GM12873 (cell line): ENCODE results near the gene KIZ.

Experiments
- CTCF ChIP-seq: IDR thresholded peaks from 2 replicates; pipeline ENCODE4 v1.5.1; 2012; ENCODE audit warnings: low read depth, mild to moderate bottlenecking, moderate library complexity, low read length, control low read depth; ENCODE audit not compliant: insufficient read depth; ENCODE audit errors: missing control alignments

Gene KIZ

GRCh38 chr20:21156266-21156665 lies 30.4 kb downstream of the KIZ start:
- no peak for TF ChIP-seq CTCF

GRCh38 chr20:21157006-21157405 lies 31.1 kb downstream of the KIZ start:
- no peak for TF ChIP-seq CTCF

- TF ChIP-seq CTCF: no peak
Observed at GRCh38 chr20:21159658-21160380, 33.9 kb downstream of the KIZ start.

GRCh38 chr20:21161926-21162325 lies 36.0 kb downstream of the KIZ start:
- no peak for TF ChIP-seq CTCF

- no peak for TF ChIP-seq CTCF
Observed at GRCh38 chr20:21162631-21163030, 36.7 kb downstream of the KIZ start.

GRCh38 chr20:21166801-21167200 lies 40.9 kb downstream of the KIZ start:
- no peak for TF ChIP-seq CTCF

- TF ChIP-seq CTCF: no peak
Observed at GRCh38 chr20:21167261-21167660, 41.4 kb downstream of the KIZ start.
